BJ (cell line): ENCODE data around the gene CSTF2T. TPM values are rescaled to one million over a fixed set of nuclear protein-coding genes. Genes with fewer than 3 reads are reported as not detected.
A peak's percentile ranks its signal among the peaks of the same experiment; 100 is the strongest.

Experiments used
- CTCF ChIA-PET: fragments of 350-600 bp; formaldehyde crosslinking; extraction: SDS; loops from one replicate; lab custom pipeline; 2021; ENCODE audit warnings: antibody characterized with exemption, inconsistent platforms; lab: Yijun Ruan, JAX
- POLR2A ChIA-PET: fragments of 300-600 bp; sonication (Branson Sonifier 250); formaldehyde crosslinking; extraction: SDS; loops from one replicate; lab custom pipeline; 2021; ENCODE audit warnings: antibody characterized with exemption; lab: Charles Lee
- DNase-seq: peaks from one replicate; pipeline ENCODE4 v3.0.0-alpha.2; 2011; ENCODE audit warnings: low read depth
- H3K27me3 ChIP-seq: 2 replicates; pipeline ENCODE4 v1.6.0; 2011; ENCODE audit warnings: low read length; ENCODE audit not compliant: control insufficient read depth, insufficient read depth
- H3K36me3 ChIP-seq: 2 replicates; pipeline ENCODE4 v1.5.1; 2011; ENCODE audit warnings: low read length; ENCODE audit not compliant: control insufficient read depth, insufficient read depth
- H3K4me3 ChIP-seq: 2 replicates; pipeline ENCODE4 v1.5.1; 2011; ENCODE audit warnings: low read depth, mild to moderate bottlenecking, control low read depth, low read length
- polyA plus RNA-seq: library from polyadenylated mRNA; depleted of rRNA; stranded (reverse); fragments of >200 nt; gene quantifications from 2 replicates; pipeline ENCODE4 v1.2.3, GENCODE V29; 2011
- TF ChIP-seq, protein P1 (sequence below): IDR thresholded peaks from 2 replicates; pipeline ENCODE4 v1.5.1; 2011; ENCODE audit warnings: low read depth, mild to moderate bottlenecking, control low read depth, inconsistent platforms, low read length, moderate library complexity; ENCODE audit not compliant: insufficient read depth

The CSTF2T gene
- polyA plus RNA-seq, 1 experiment, result 4.2 TPM

DNA sequence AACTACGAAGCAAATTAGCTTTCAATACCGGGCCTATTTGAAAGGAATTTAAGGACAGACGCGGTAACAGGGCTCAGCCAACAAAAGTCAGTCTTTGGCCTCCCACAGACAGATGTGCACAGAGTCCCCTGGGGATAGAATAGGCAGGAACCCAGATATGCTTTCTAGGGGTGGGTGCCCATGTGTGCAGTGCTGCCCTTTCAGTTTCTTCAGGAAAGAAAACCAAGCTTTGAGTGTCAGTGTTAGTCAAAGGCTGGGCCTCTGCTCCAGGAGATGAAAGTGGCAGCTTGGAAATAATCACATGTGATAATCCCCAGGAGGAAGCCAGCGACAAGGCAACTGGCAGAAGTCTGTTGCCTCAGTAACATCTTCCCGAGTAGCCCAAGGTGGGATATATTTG lies 43.8 kb upstream of the CSTF2T start:
- TF ChIP-seq, protein P1, sequence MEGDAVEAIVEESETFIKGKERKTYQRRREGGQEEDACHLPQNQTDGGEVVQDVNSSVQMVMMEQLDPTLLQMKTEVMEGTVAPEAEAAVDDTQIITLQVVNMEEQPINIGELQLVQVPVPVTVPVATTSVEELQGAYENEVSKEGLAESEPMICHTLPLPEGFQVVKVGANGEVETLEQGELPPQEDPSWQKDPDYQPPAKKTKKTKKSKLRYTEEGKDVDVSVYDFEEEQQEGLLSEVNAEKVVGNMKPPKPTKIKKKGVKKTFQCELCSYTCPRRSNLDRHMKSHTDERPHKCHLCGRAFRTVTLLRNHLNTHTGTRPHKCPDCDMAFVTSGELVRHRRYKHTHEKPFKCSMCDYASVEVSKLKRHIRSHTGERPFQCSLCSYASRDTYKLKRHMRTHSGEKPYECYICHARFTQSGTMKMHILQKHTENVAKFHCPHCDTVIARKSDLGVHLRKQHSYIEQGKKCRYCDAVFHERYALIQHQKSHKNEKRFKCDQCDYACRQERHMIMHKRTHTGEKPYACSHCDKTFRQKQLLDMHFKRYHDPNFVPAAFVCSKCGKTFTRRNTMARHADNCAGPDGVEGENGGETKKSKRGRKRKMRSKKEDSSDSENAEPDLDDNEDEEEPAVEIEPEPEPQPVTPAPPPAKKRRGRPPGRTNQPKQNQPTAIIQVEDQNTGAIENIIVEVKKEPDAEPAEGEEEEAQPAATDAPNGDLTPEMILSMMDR, result no peak
- ChIA-PET POLR2A (no interaction called here), CTCF (no interaction called here)
- Histone ChIP-seq H3K27me3 (no peaks in the 10 kb centered on the region), H3K4me3 (no peak overlapping the region), H3K36me3 (no peaks in the 10 kb centered on the region)
- DNase-seq, result no peak

- Histone ChIP-seq H3K4me3 (no peak overlapping the region), H3K36me3 (no peaks in the 10 kb centered on the region), H3K27me3 (no peaks in the 10 kb centered on the region)
- no peak for DNase-seq
- CTCF ChIA-PET, result no interaction called here
- POLR2A ChIA-PET, result no interaction called here
- TF ChIP-seq, protein P1, result no peak
Observed at GRCh38 chr10:51733057-51733456, 33.7 kb upstream of the CSTF2T start.

- Histone ChIP-seq H3K27me3 (no peaks in the 10 kb centered on the region), H3K4me3 (no peak overlapping the region), H3K36me3 (no peaks in the 10 kb centered on the region)
- no peak for DNase-seq
- ChIA-PET POLR2A (no interaction called here), CTCF (no interaction called here)
- TF ChIP-seq, protein P1, result no peak
Observed at GRCh38 chr10:51729822-51730555, 30.6 kb upstream of the CSTF2T start.

DNA sequence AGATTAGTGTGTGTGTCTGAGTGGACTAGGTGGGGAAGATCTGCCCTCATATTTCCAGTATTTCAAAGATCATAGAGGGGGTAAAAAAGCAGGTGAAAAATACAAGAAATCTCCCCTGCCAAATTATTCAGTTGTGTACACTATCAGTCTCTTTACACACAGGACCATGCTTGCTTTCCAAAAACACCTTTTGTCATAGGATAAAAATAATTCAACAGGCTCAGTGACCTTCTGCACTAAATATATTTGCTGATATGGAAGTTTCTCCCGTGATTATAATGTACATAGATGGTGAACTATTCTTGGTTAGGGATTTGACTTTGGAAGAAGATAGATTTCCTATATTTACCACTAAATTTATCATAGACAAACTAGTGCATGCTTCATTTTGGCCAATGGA lies 24.6 kb upstream of the CSTF2T start:
- no peaks in the 10 kb centered on the region for H3K36me3 ChIP-seq
- H3K4me3 ChIP-seq, result no peak overlapping the region
- POLR2A ChIA-PET, result no interaction called here
- H3K27me3 ChIP-seq, result no peaks in the 10 kb centered on the region
- DNase-seq, result no peak
- TF ChIP-seq, protein P1, result no peak
- CTCF ChIA-PET, result no interaction called here

GRCh38 chr10:51718804-51719291 lies 19.5 kb upstream of the CSTF2T start:
- CTCF ChIA-PET, result interaction anchor here (1.5 kb wide), 1 partner anchor 12 kb away, joined by 4 read pairs; no protein-coding TSS in a partner anchor

More at GRCh38 chr10:51718804-51719291, 19.5 kb upstream of the CSTF2T start:
- TF ChIP-seq, protein P1, result no peak
- Histone ChIP-seq H3K27me3 (no peaks in the 10 kb centered on the region), H3K4me3 (no peak overlapping the region), H3K36me3 (no peaks in the 10 kb centered on the region)
- POLR2A ChIA-PET, result no interaction called here
- DNase-seq, result peak; percentile 38
